Psoas muscle (tissue), 8 donors: ENCODE data around the gene RWDD3. TPM values are rescaled to one million over a fixed set of nuclear protein-coding genes. Genes with fewer than 3 reads are reported as not detected.

Source experiments
- ATAC-seq, 4 donors: fragments of 200-7000 bp; cut with Tn5 transposase; one replicate each; pipeline ENCODE4 v1.9.1; 2020; ENCODE audit warnings: moderate library complexity in 3 of 4, mild to moderate bottlenecking in 2 of 4
- DNase-seq, 2 donors: peaks; one replicate each; pipeline ENCODE4 v3.0.0-alpha.2; 2020
- H3K27ac ChIP-seq: fragments of 200-600 bp; one replicate; pipeline ENCODE4 v1.8.0; 2022
- H3K27me3 ChIP-seq, 3 donors: fragments of 200-600 bp in 1 of 3; one replicate each; pipeline versions ENCODE4 v1.6.1 to v1.8.0; 2013 to 2022; ENCODE audit warnings: low read length in 2 of 3, mild to moderate bottlenecking in 2 of 3, moderate library complexity in 1 of 3; ENCODE audit not compliant: insufficient read depth in 3 of 3
- H3K36me3 ChIP-seq, 2 donors: fragments of 200-600 bp in 1 of 2; one replicate each; pipeline versions ENCODE4 v1.6.1 to v1.8.0; 2013 to 2022; ENCODE audit warnings: low read depth in 1 of 2, mild to moderate bottlenecking in 1 of 2, moderate library complexity in 1 of 2; ENCODE audit not compliant: insufficient read depth in 1 of 2
- H3K4me1 ChIP-seq: fragments of 200-600 bp; one replicate; pipeline ENCODE4 v1.8.0; 2022
- H3K4me3 ChIP-seq: fragments of 200-600 bp; one replicate; pipeline ENCODE4 v1.8.0; 2022; ENCODE audit warnings: mild to moderate bottlenecking
- H3K9me3 ChIP-seq: fragments of 200-600 bp; one replicate; pipeline ENCODE4 v1.8.0; 2022
- WGBS, 3 donors: extraction: QIAGEN DNeasy Blood & Tissue Kit; methylation state at CpG; one replicate each; pipeline versions ENCODE4 v1.1.6 to v1.1.7; 2013; 5-methylcytosine and 5-hydroxymethylcytosine counted together
- intact Hi-C, 2 donors: fragments of 100-400 bp; cut with DNase I; formaldehyde crosslinking; loops; one replicate each; pipeline versions ENCODE4 v1.11.0 to v1.14.2; 2022
- polyA plus RNA-seq, 3 donors: library from polyadenylated mRNA; stranded (reverse); fragments of 200-250 nt; gene quantifications; one replicate each; pipeline ENCODE4 v1.2.3, GENCODE V29; 2013
- total RNA-seq, 4 donors: library from RNA; stranded (reverse); fragmentation: NEBNext Ultra II Directional in 2 of 4; extraction: Animal tissue kit (Norgen Biotek cat#: 25700) in 2 of 4; gene quantifications; one replicate each; pipeline versions ENCODE4 v1.2.1 to v1.2.4, GENCODE V29; 2021 to 2023
- TF ChIP-seq, protein P1 (sequence below): fragments of 200-600 bp; IDR thresholded peaks from one replicate; pipeline ENCODE4 v1.8.0; 2022; ENCODE audit warnings: antibody characterized with exemption
- donor health status: healthy with polysubstance abuse.
- donor health status: DM: no; HTN: no; CAD: no; lungs with moderate emphysema.
- donor health status: Bipolar disorder and iron deficiency.
- donor health status: healthy.
- donor health status: DM: yes; HTN: yes; CAD: no.
- donor health status: DM: no; HTN: no; CAD: no.
- donor health status: DM: no; HTN: no; CAD: no.
- donor health status: DM: yes; HTN: yes; CAD: no.

The RWDD3 gene
- total and polyA plus RNA-seq, 7 donors: 8.3 to 17.6 (median 12.5) TPM

DNA sequence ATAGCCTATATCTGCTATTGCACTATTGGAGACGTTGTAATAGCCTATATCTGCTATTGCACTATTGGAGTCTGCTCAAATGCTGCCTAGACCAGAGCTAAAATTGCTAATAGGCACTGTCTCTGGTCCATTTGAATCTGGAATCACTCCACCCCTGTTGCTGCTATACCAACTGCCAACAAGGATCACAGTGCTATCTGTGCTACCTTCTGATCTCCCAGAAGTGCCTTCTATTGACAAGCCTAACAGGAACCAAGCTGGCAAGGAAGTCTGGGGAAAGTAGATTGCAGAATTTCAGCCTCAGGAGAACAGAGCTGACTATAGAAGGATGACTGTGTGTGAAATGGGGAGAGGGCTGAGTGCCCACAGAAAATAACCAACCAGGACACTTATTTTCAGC lies 15.9 kb downstream of the RWDD3 start:
- no peak for DNase-seq
- peaks cover 0 to 15% of the 10 kb centered on the region in 2 donors for H3K36me3 ChIP-seq
- H3K4me1 ChIP-seq: peaks cover 45% of the 10 kb centered on the region
- 29 to 59% (median 36%) methylated on average over 1 of the region's 1 CpG for WGBS, 3 donors
- H3K9me3 ChIP-seq: no peaks in the 10 kb centered on the region
- H3K27ac ChIP-seq: peak overlapping the region; percentile 7
- peak in 3 of 4 donors; percentile 17 to 31 (median 22) for ATAC-seq
- H3K27me3 ChIP-seq: no peaks in the 10 kb centered on the region
- no peak overlapping the region for H3K4me3 ChIP-seq
- intact Hi-C loops: loop anchor here in 1 of 2 donors (10.0 kb wide), 1 partner anchor 95 kb away; no protein-coding TSS in a partner anchor
- TF ChIP-seq, protein P1, sequence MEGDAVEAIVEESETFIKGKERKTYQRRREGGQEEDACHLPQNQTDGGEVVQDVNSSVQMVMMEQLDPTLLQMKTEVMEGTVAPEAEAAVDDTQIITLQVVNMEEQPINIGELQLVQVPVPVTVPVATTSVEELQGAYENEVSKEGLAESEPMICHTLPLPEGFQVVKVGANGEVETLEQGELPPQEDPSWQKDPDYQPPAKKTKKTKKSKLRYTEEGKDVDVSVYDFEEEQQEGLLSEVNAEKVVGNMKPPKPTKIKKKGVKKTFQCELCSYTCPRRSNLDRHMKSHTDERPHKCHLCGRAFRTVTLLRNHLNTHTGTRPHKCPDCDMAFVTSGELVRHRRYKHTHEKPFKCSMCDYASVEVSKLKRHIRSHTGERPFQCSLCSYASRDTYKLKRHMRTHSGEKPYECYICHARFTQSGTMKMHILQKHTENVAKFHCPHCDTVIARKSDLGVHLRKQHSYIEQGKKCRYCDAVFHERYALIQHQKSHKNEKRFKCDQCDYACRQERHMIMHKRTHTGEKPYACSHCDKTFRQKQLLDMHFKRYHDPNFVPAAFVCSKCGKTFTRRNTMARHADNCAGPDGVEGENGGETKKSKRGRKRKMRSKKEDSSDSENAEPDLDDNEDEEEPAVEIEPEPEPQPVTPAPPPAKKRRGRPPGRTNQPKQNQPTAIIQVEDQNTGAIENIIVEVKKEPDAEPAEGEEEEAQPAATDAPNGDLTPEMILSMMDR: no peak

- no peak for ATAC-seq
- TF ChIP-seq, protein P1: no peak
- H3K4me1 ChIP-seq: peaks cover 31% of the 10 kb centered on the region
- WGBS, 3 donors: 94 to 96% (median 94%) methylated on average over 4 of the region's 4 CpGs
- H3K27me3 ChIP-seq: no peaks in the 10 kb centered on the region
- no peak overlapping the region for H3K4me3 ChIP-seq
- no peak for DNase-seq
- H3K36me3 ChIP-seq: peaks cover 0 to 15% of the 10 kb centered on the region in 2 donors
- intact Hi-C loops: loop anchor here in 1 of 2 donors (10.0 kb wide), 1 partner anchor 92 kb away; no protein-coding TSS in a partner anchor
- no peaks in the 10 kb centered on the region for H3K9me3 ChIP-seq
- H3K27ac ChIP-seq: no peak overlapping the region
These were observed 18.4 kb downstream of the RWDD3 start for GRCh38 chr1:95252422-95252821.

DNA sequence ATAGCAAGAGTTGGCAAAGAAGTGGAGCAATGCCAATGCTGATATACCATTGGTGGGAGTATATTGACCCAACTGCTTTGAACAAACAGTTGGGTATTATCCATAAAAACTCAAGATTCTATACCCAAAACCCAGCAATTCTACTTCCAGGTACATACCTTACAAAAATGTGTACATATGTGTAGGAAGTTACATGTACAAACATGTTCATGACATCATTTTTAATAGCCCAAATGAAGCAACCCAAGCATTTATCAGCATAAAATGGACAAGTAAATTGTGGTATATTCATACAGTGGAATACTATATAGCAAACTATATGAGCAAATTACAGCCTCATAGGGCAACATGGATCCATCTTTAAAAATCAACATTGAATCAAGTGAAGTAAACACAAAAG lies 20.9 kb downstream of the RWDD3 start:
- DNase-seq (no peak), ATAC-seq (no peak)
- H3K27me3 ChIP-seq: no peaks in the 10 kb centered on the region
- no peaks in the 10 kb centered on the region for H3K9me3 ChIP-seq
- H3K27ac ChIP-seq: no peak overlapping the region
- intact Hi-C loops: loop anchor here in 1 of 2 donors (10.0 kb wide), 1 partner anchor 90 kb away; no protein-coding TSS in a partner anchor
- no peak overlapping the region for H3K4me3 ChIP-seq
- peaks cover 0 to 15% of the 10 kb centered on the region in 2 donors for H3K36me3 ChIP-seq
- TF ChIP-seq, protein P1: no peak
- peaks cover 13% of the 10 kb centered on the region for H3K4me1 ChIP-seq

GRCh38 chr1:95255826-95256225 lies 21.8 kb downstream of the RWDD3 start:
- no peak for DNase-seq
- Histone ChIP-seq H3K36me3 (peaks cover 0 to 15% of the 10 kb centered on the region in 2 donors), H3K27ac (no peak overlapping the region), H3K27me3 (no peaks in the 10 kb centered on the region), H3K9me3 (no peaks in the 10 kb centered on the region), H3K4me3 (no peak overlapping the region), H3K4me1 (peaks cover 4% of the 10 kb centered on the region)
- TF ChIP-seq, protein P1: no peak
- ATAC-seq: no peak
- intact Hi-C loops: loop anchor here in 1 of 2 donors (10.0 kb wide), 1 partner anchor 89 kb away; no protein-coding TSS in a partner anchor
- 78 to 86% (median 81%) methylated on average over 1 of the region's 1 CpG for WGBS, 3 donors

DNA sequence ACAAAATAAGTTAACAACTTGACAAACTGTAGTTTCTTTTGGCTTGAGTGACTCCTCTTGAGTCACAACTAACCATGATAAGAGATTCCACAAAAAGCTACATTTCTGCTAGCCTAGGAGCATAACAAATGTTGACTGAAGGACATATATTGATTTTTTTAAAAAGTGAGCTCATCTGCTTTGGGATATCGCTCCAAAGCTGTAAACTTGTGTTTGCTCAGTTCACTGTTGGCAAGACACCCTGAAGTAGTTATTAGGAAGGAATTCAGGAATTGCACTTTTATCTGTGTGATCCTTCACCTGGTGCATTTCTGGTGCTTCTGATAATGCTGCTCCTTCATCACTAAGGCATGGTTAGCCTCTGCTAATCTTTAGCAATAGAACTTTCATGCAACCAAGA lies 23.7 kb downstream of the RWDD3 start:
- 93 to 97% (median 95%) methylated on average over 1 of the region's 1 CpG for WGBS, 3 donors
- TF ChIP-seq, protein P1: no peak
- H3K27ac ChIP-seq: no peak overlapping the region
- no peaks in the 10 kb centered on the region for H3K9me3 ChIP-seq
- H3K4me1 ChIP-seq: no peaks in the 10 kb centered on the region
- peaks cover 0 to 9% of the 10 kb centered on the region in 2 donors for H3K36me3 ChIP-seq
- intact Hi-C loops: loop anchor here in 1 of 2 donors (10.0 kb wide), 1 partner anchor 87 kb away; no protein-coding TSS in a partner anchor
- no peak overlapping the region for H3K4me3 ChIP-seq
- no peaks in the 10 kb centered on the region for H3K27me3 ChIP-seq
- ATAC-seq: no peak
- DNase-seq: no peak
